GM19463 (cell line): Measurements from ENCODE around the gene BPHL.
"Not testable (repeated sequence)": the region's sequence is repeated elsewhere in the genome, so short reads cannot be mapped to it uniquely, and the experiment has no call there.

Source experiments
- ATAC-seq: cut with Tn5 transposase; IDR thresholded peaks from one replicate; pipeline ENCODE4 v1.9.1; 2021; ENCODE audit warnings: mild to moderate bottlenecking, moderate library complexity; ENCODE audit not compliant: unreplicated experiment

BPHL gene

GRCh38 chr6:3155416-3155815, 36.9 kb downstream of the BPHL start:
- ATAC-seq, result not testable (repeated sequence)

GRCh38 chr6:3156184-3157130, 37.9 kb downstream of the BPHL start:
- not testable (repeated sequence) for ATAC-seq

GRCh38 chr6:3157131-3157933, 38.8 kb downstream of the BPHL start, which contains the start of gene TUBB2A:
TUBB2A (minus strand) TSS chr6:3157544; CDS start chr6:3157463, 81 bp downstream.
- peak; percentile 89 for ATAC-seq

- no peak for ATAC-seq
Observed at GRCh38 chr6:3159805-3160781, 41.6 kb downstream of the BPHL start.

- no peak for ATAC-seq
Observed at GRCh38 chr6:3162067-3162497, 43.6 kb downstream of the BPHL start.

GRCh38 chr6:3162565-3163247, 44.2 kb downstream of the BPHL start:
- peak; percentile 73 for ATAC-seq

GRCh38 chr6:3163248-3163594, 44.7 kb downstream of the BPHL start:
- ATAC-seq, result no peak

GRCh38 chr6:3164388-3164787, 45.9 kb downstream of the BPHL start:
- ATAC-seq, result no peak

- ATAC-seq, result no peak
Observed at GRCh38 chr6:3165631-3166534, 47.4 kb downstream of the BPHL start.

GRCh38 chr6:3166535-3167225, 48.2 kb downstream of the BPHL start:
- ATAC-seq, result not testable (repeated sequence)

- ATAC-seq, result not testable (repeated sequence)
Observed at GRCh38 chr6:3168046-3168445, 49.5 kb downstream of the BPHL start.

- not testable (repeated sequence) for ATAC-seq
Observed at GRCh38 chr6:3170676-3171075, 52.2 kb downstream of the BPHL start.

- not testable (repeated sequence) for ATAC-seq
Observed at GRCh38 chr6:3171313-3172175, 53.0 kb downstream of the BPHL start.

- ATAC-seq, result not testable (repeated sequence)
Observed at GRCh38 chr6:3172789-3173188, 54.3 kb downstream of the BPHL start.

- ATAC-seq, result not testable (repeated sequence)
Observed at GRCh38 chr6:3173636-3174089, 55.2 kb downstream of the BPHL start.

GRCh38 chr6:3175715-3176402, 57.3 kb downstream of the BPHL start:
- ATAC-seq, result no peak
